CD8-positive, alpha-beta memory T cell (primary cell): ENCODE results near the gene NTM. TPM values are rescaled to one million over a fixed set of nuclear protein-coding genes. Genes with fewer than 3 reads are reported as not detected.

Experiments used
- CTCF ChIA-PET: fragments of 350-600 bp; sonication (Branson Sonifier 250); formaldehyde crosslinking; loops from one replicate; lab custom pipeline; 2021; ENCODE audit warnings: antibody characterized with exemption; lab: Charles Lee
- POLR2A ChIA-PET: fragments of 350-600 bp; sonication (Branson Sonifier 250); formaldehyde crosslinking; loops from one replicate; lab custom pipeline; 2021; ENCODE audit warnings: antibody characterized with exemption; lab: Charles Lee
- DNase-seq, 5 donors: peaks; one replicate each; pipeline versions ENCODE4 v3.0.0 to v3.0.0-alpha.2; 2020 to 2022; ENCODE audit warnings: mixed read lengths in 1 of 5
- H3K27ac ChIP-seq: one replicate; pipeline ENCODE4 v1.7.0; 2013; ENCODE audit warnings: low read depth, mild to moderate bottlenecking, low read length, moderate library complexity
- H3K27me3 ChIP-seq: 2 replicates; pipeline ENCODE4 v1.7.0; 2013; ENCODE audit warnings: low read length, mild to moderate bottlenecking; ENCODE audit not compliant: insufficient read depth, poor library complexity, severe bottlenecking
- H3K36me3 ChIP-seq: 2 replicates; pipeline ENCODE4 v1.7.0; 2013; ENCODE audit warnings: mild to moderate bottlenecking, low read length, moderate library complexity; ENCODE audit not compliant: insufficient read depth
- H3K4me1 ChIP-seq: 2 replicates; pipeline ENCODE4 v1.7.0; 2013; ENCODE audit warnings: mild to moderate bottlenecking, low read length, moderate library complexity; ENCODE audit not compliant: insufficient read depth
- H3K4me3 ChIP-seq: 2 replicates; pipeline ENCODE4 v1.7.0; 2013; ENCODE audit warnings: mild to moderate bottlenecking, low read length
- H3K9me3 ChIP-seq: 2 replicates; pipeline ENCODE4 v1.7.0; 2013; ENCODE audit warnings: mild to moderate bottlenecking, low read length
- H3K27ac Mint-ChIP-seq, 8 donors: one replicate each; pipeline ENCODE4 v1.8.0; 2020 to 2021; ENCODE audit warnings: mixed read lengths in 8 of 8, mild to moderate bottlenecking in 6 of 8, inconsistent platforms in 3 of 8, moderate library complexity in 3 of 8
- H3K27me3 Mint-ChIP-seq, 2 donors: one replicate each; pipeline ENCODE4 v1.8.0; 2020 to 2021; ENCODE audit warnings: mixed read lengths in 2 of 2, mild to moderate bottlenecking in 1 of 2, moderate library complexity in 1 of 2
- H3K36me3 Mint-ChIP-seq, 3 donors: one replicate each; pipeline ENCODE4 v1.8.0; 2020 to 2021; ENCODE audit warnings: mixed read lengths in 3 of 3, inconsistent platforms in 1 of 3, mild to moderate bottlenecking in 1 of 3
- H3K4me1 Mint-ChIP-seq, 3 donors: one replicate each; pipeline ENCODE4 v1.8.0; 2020 to 2021; ENCODE audit warnings: mixed read lengths in 3 of 3, inconsistent platforms in 1 of 3, mild to moderate bottlenecking in 1 of 3
- H3K4me3 Mint-ChIP-seq, 7 donors: one replicate each; pipeline ENCODE4 v1.8.0; 2020 to 2021; ENCODE audit warnings: mixed read lengths in 7 of 7, mild to moderate bottlenecking in 6 of 7, moderate library complexity in 4 of 7, inconsistent platforms in 2 of 7
- H3K9me3 Mint-ChIP-seq, 5 donors: one replicate each; pipeline ENCODE4 v1.8.0; 2020 to 2022; ENCODE audit warnings: mixed read lengths in 5 of 5, mild to moderate bottlenecking in 3 of 5, moderate library complexity in 2 of 5, inconsistent platforms in 1 of 5
- polyA plus RNA-seq: library from polyadenylated mRNA; unstranded; fragments of 300-500 nt; fragmentation: Illumina TruSeq; gene quantifications from one replicate; pipeline ENCODE4 v1.2.3, GENCODE V29; 2021
- total RNA-seq, 2 experiments: library from RNA; stranded (reverse); gene quantifications; one replicate each; pipeline ENCODE4 v1.2.3, GENCODE V29; 2021

Gene NTM
- total and polyA plus RNA-seq, 3 experiments from 2014 or later: not detected

DNA sequence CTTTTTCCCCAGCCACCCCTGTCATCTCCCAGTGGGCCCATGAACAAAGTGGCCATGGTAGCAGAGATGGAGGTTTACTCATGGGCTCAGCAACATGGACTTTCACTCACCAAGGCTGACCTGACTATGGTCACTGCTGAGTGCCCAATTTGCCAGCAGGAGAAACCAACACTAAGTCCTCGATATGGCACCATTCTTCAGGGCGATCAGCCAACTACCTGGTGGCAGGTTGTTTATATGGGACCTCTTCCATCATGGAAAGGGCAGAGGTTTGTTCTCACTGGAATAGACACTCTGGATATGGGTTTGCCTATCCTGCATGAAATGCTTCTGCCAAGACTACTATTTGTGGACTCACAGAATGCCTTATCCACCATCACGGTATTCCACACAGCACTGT is 1009.1 kb downstream of the NTM start:
- Mint-ChIP-seq H3K4me3 (no peak overlapping the region), H3K27me3 (no peaks in the 10 kb centered on the region), H3K9me3 (peaks cover 0 to 16% (median 4%) of the 10 kb centered on the region in 5 donors), H3K4me1 (no peaks in the 10 kb centered on the region), H3K27ac (no peak overlapping the region), H3K36me3 (peaks cover 0 to 1% (median 0%) of the 10 kb centered on the region in 3 donors)
- Histone ChIP-seq H3K4me1 (no peaks in the 10 kb centered on the region), H3K27ac (no peak overlapping the region), H3K36me3 (no peaks in the 10 kb centered on the region), H3K9me3 (no peaks in the 10 kb centered on the region), H3K27me3 (no peaks in the 10 kb centered on the region), H3K4me3 (no peak overlapping the region)
- ChIA-PET POLR2A (no interaction called here), CTCF (no interaction called here)
- no peak for DNase-seq
